Keratinocyte (primary cell): ENCODE data around the gene ANO7. TPM values are rescaled to one million over a fixed set of nuclear protein-coding genes. Genes with fewer than 3 reads are reported as not detected.

Experiments used
- DNase-seq: peaks from one replicate; pipeline ENCODE4 v3.0.0-alpha.2; 2011; ENCODE audit warnings: low read depth, missing footprints, low spot score
- FAIRE-seq: peaks from 2 replicates; lab custom pipeline; 2011; peaks lifted over from hg19 to GRCh38; lab: Jason Lieb, UNC
- H2AFZ ChIP-seq: 2 replicates; pipeline ENCODE4 v1.6.0; 2012; ENCODE audit warnings: low read length, control low read depth, inconsistent platforms; ENCODE audit not compliant: control insufficient read depth
- H3K27ac ChIP-seq: 2 replicates; pipeline ENCODE4 v1.5.1; 2011; ENCODE audit warnings: low read length; ENCODE audit not compliant: control insufficient read depth, insufficient read depth
- H3K27me3 ChIP-seq: 3 replicates; pipeline ENCODE4 v1.6.0; 2011; ENCODE audit warnings: low read length; ENCODE audit not compliant: control insufficient read depth, insufficient read depth; ENCODE audit errors: extremely low read depth
- H3K36me3 ChIP-seq, 2 experiments: 2 replicates in 1 of 2; 3 replicates in 1 of 2; pipeline ENCODE4 v1.5.1; 2011; ENCODE audit warnings: low read length in 2 of 2, mild to moderate bottlenecking in 1 of 2; ENCODE audit not compliant: control insufficient read depth in 2 of 2, insufficient read depth in 2 of 2; ENCODE audit errors: extremely low read depth in 1 of 2
- H3K4me1 ChIP-seq: 3 replicates; pipeline ENCODE4 v1.5.1; 2011; ENCODE audit warnings: low read length; ENCODE audit not compliant: control insufficient read depth, insufficient read depth; ENCODE audit errors: extremely low read depth
- H3K4me2 ChIP-seq: 3 replicates; pipeline ENCODE4 v1.6.0; 2011; ENCODE audit warnings: low read depth, low read length; ENCODE audit not compliant: control insufficient read depth, insufficient read depth; ENCODE audit errors: extremely low read depth
- H3K4me3 ChIP-seq, 3 experiments: fragments of 200-600 bp in 1 of 3; sonication (generic) in 1 of 3; 2 replicates in 2 of 3; 3 replicates in 1 of 3; pipeline ENCODE4 v1.5.1; 2011 to 2016; ENCODE audit warnings: low read length in 3 of 3, mild to moderate bottlenecking in 3 of 3, control low read depth in 2 of 3, inconsistent platforms in 1 of 3, low read depth in 1 of 3, mixed read lengths in 1 of 3, mixed run types in 1 of 3, moderate library complexity in 1 of 3; ENCODE audit not compliant: control insufficient read depth in 2 of 3, insufficient read depth in 2 of 3; ENCODE audit errors: extremely low read depth in 1 of 3
- H3K79me2 ChIP-seq: 2 replicates; pipeline ENCODE4 v1.6.0; 2012; ENCODE audit warnings: low read length; ENCODE audit not compliant: control insufficient read depth, insufficient read depth
- H3K9ac ChIP-seq: 3 replicates; pipeline ENCODE4 v1.6.0; 2011; ENCODE audit warnings: low read length; ENCODE audit not compliant: control insufficient read depth, insufficient read depth; ENCODE audit errors: extremely low read depth
- H3K9me1 ChIP-seq: 3 replicates; pipeline ENCODE4 v1.6.0; 2011; ENCODE audit warnings: low read length; ENCODE audit not compliant: control insufficient read depth, insufficient read depth; ENCODE audit errors: extremely low read depth
- H3K9me3 ChIP-seq: 2 replicates; pipeline ENCODE4 v1.5.1; 2012; ENCODE audit warnings: low read depth, low read length; ENCODE audit not compliant: control insufficient read depth
- H4K20me1 ChIP-seq: 3 replicates; pipeline ENCODE4 v1.6.0; 2011; ENCODE audit warnings: low read length; ENCODE audit not compliant: control insufficient read depth, insufficient read depth; ENCODE audit errors: extremely low read depth
- EZH2 ChIP-seq: IDR thresholded peaks from one replicate; pipeline ENCODE4 v1.6.1; 2012; ENCODE audit warnings: inconsistent platforms, mild to moderate bottlenecking, low read length, moderate library complexity
- dilution Hi-C: fragments of 300-500 bp; cut with MboI; formaldehyde crosslinking; loops from one replicate; pipeline ENCODE4 v1.7.0; 2020; ENCODE audit warnings: low sequenced_read_pairs; ENCODE audit not compliant: extremely low pct_ligation_motif_present
- polyA plus RNA-seq, 5 experiments: library from polyadenylated mRNA; depleted of rRNA in 3 of 5; stranded (reverse) in 3 of 5; stranded (forward) in 1 of 5; unstranded in 1 of 5; fragments of >200 nt; gene quantifications; 1 replicate in 1 of 5; 2 replicates in 3 of 5; 3 replicates in 1 of 5; pipeline versions ENCODE4 v1.2.1 to v1.2.3, GENCODE V29; 2011 to 2012; ENCODE audit warnings: missing spikeins in 2 of 5, low read depth in 1 of 5, low replicate concordance in 1 of 5
- TF ChIP-seq, protein P1 (sequence below), 3 experiments: IDR thresholded peaks in 1 of 3; conservative IDR thresholded peaks in 1 of 3; optimal IDR thresholded peaks in 1 of 3; 2 replicates in 2 of 3; 3 replicates in 1 of 3; pipeline versions ENCODE3 to v1.5.1; 2011; ENCODE audit warnings: low read length in 3 of 3, mild to moderate bottlenecking in 3 of 3, moderate library complexity in 2 of 3, control low read depth in 1 of 3, inconsistent platforms in 1 of 3; ENCODE audit not compliant: insufficient read depth in 2 of 3; ENCODE audit errors: extremely low read depth in 1 of 3

ANO7 gene
- polyA plus RNA-seq, 1 donor (not counting 4 experiments of a cell fraction or from before 2014, with no cell fraction given): 0.14 TPM

DNA sequence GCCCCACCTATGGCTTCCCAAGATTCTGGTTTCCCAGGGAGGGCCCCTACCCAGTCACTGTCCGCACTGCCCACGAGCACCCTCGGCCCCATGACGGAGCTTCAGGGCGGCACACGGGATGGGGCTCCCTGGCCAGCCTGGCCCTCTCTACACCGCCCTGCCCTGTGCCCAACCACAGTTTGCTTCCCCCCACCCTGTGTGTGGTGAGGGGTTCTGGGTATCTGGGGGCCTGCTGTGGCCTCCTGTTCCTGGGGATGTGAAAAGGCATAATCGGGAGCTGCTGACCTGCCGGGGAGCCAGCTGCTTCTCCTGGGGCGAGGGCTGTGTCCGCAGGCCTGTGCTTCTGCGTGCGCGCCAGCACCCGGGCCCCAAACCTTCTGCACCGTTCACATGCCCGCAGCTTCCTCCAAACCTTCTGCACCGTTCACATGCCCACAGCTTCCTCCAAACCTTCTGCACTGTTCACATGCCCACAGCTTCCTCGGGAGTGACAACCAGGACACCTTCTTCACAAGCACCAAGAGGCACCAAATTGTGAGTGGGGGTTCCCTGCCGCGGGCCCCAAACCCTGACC is 12.4 kb downstream of the ANO7 start:
- TF ChIP-seq EZH2: no peak
- TF ChIP-seq, protein P1, sequence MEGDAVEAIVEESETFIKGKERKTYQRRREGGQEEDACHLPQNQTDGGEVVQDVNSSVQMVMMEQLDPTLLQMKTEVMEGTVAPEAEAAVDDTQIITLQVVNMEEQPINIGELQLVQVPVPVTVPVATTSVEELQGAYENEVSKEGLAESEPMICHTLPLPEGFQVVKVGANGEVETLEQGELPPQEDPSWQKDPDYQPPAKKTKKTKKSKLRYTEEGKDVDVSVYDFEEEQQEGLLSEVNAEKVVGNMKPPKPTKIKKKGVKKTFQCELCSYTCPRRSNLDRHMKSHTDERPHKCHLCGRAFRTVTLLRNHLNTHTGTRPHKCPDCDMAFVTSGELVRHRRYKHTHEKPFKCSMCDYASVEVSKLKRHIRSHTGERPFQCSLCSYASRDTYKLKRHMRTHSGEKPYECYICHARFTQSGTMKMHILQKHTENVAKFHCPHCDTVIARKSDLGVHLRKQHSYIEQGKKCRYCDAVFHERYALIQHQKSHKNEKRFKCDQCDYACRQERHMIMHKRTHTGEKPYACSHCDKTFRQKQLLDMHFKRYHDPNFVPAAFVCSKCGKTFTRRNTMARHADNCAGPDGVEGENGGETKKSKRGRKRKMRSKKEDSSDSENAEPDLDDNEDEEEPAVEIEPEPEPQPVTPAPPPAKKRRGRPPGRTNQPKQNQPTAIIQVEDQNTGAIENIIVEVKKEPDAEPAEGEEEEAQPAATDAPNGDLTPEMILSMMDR (optimal IDR thresholded peaks at IDR 0.05 in 1 of 3, IDR thresholded peaks at IDR 0.05 in 1 of 3, conservative IDR thresholded peaks at IDR 0.05 in 1 of 3; ENCODE audit: extremely low read depth in 1 of 3, insufficient read depth in 2 of 3, low read length in 3 of 3): no peak
- dilution Hi-C loops: no loop called here
- FAIRE-seq (no peak), DNase-seq (no peak)
- no peaks in the 10 kb centered on the region for H3K36me3 ChIP-seq
- no peaks in the 10 kb centered on the region for H3K4me1 ChIP-seq
- no peaks in the 10 kb centered on the region for H3K9me3 ChIP-seq
- H3K27ac ChIP-seq: no peak overlapping the region
- H3K79me2 ChIP-seq: no peaks in the 10 kb centered on the region
- no peaks in the 10 kb centered on the region for H4K20me1 ChIP-seq
- no peak overlapping the region for H3K9ac ChIP-seq
- H3K9me1 ChIP-seq: no peaks in the 10 kb centered on the region
- no peak overlapping the region for H2AFZ ChIP-seq
- no peak overlapping the region for H3K4me2 ChIP-seq
- H3K4me3 ChIP-seq: no peak overlapping the region
- peaks cover 3% of the 10 kb centered on the region for H3K27me3 ChIP-seq

DNA sequence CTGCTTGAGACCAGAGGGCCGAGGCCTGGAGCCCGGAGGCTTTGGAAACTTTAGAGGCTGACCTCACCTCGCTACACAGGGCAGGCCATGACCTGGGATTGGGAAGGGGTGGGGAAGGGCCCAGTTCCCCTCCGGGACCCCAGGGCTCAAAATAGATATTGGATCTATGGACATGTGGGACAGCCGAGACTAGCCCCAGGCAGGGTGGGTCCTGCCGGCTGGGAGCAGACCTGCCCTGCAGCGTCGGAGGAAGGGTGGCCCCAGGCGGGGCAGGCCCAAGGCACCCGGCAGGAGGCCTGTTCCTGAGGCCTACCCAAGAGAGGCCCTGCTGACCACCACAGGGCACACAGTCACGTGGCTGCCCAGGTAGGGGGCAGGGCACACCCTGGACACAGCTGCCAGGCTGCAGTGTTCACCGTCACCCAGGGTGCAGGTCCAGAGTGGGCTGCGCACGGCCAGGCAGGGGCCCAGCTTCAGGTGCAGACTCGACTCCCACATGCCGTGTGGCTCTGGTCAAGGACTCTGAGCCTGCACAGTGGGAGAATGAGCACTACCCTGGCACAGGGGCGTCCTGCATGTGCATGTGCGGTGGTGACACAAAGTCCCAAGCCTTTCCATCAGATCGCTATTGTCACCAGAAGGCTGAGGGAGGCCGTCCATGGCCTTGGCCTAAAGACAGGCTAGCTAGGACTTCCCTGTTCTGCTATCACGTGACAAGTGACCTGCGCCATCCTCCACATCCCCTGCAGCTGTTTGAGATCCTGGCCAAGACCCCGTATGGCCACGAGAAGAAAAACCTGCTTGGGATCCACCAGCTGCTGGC is 13.2 kb downstream of the ANO7 start:
- DNase-seq (no peak), FAIRE-seq (no peak)
- dilution Hi-C loops: no loop called here
- no peak overlapping the region for H3K9ac ChIP-seq
- H3K9me1 ChIP-seq: no peaks in the 10 kb centered on the region
- no peak for TF ChIP-seq EZH2
- TF ChIP-seq, protein P1 (optimal IDR thresholded peaks at IDR 0.05 in 1 of 3, IDR thresholded peaks at IDR 0.05 in 1 of 3, conservative IDR thresholded peaks at IDR 0.05 in 1 of 3; ENCODE audit: extremely low read depth in 1 of 3, insufficient read depth in 2 of 3, low read length in 3 of 3): no peak
- H3K36me3 ChIP-seq: no peaks in the 10 kb centered on the region
- H3K4me1 ChIP-seq: no peaks in the 10 kb centered on the region
- H3K4me2 ChIP-seq: no peak overlapping the region
- no peak overlapping the region for H3K4me3 ChIP-seq
- peaks cover 3% of the 10 kb centered on the region for H3K27me3 ChIP-seq
- H3K9me3 ChIP-seq: no peaks in the 10 kb centered on the region
- no peak overlapping the region for H3K27ac ChIP-seq
- H4K20me1 ChIP-seq: no peaks in the 10 kb centered on the region
- no peak overlapping the region for H2AFZ ChIP-seq
- no peaks in the 10 kb centered on the region for H3K79me2 ChIP-seq
